HCT116 (cell line): ENCODE data around the gene FREY1. TPM values are rescaled to one million over a fixed set of nuclear protein-coding genes. Genes with fewer than 3 reads are reported as not detected.

Source experiments
- ATAC-seq: fragments of 200-7000 bp; cut with Tn5 transposase; 2 replicates; pipeline ENCODE4 v1.9.1; 2020; ENCODE audit warnings: mild to moderate bottlenecking, moderate library complexity
- BruUV-seq: library from RNA; stranded (reverse); fragments of 400-500 nt; replicated peaks from 2 replicates; lab custom pipeline; 2021; lab: Mats Ljungman, UMichigan
- CTCF ChIA-PET: fragments of 300-600 bp; sonication (Branson Sonifier 250); formaldehyde crosslinking; loops from one replicate; lab custom pipeline; 2021; ENCODE audit warnings: antibody characterized with exemption; lab: Charles Lee
- POLR2A ChIA-PET: fragments of 300-600, 350-600 bp; sonication (Branson Sonifier 250); formaldehyde crosslinking; loops from one replicate; lab custom pipeline; 2021; ENCODE audit warnings: antibody characterized with exemption; lab: Charles Lee
- RAD21 ChIA-PET, 2 experiments: fragments of 300-600 bp; sonication (Branson Sonifier 250); formaldehyde crosslinking; loops; one replicate each; lab custom pipeline; 2023; ENCODE audit warnings: low total read pairs in 2 of 2; ENCODE audit not compliant: uncharacterized antibody in 2 of 2, unreplicated experiment in 2 of 2, low non-redundant PET in 1 of 2; lab: Charles Lee
- DNase-seq: peaks from one replicate; pipeline ENCODE4 v3.0.0-alpha.2; 2010; ENCODE audit warnings: low read depth, low spot score
- H2AFZ ChIP-seq: fragments of 200-600 bp; shearing (Covaris generic), sonication (generic); 2 replicates; pipeline ENCODE4 v1.6.1; 2017; ENCODE audit warnings: low read depth, mixed run types, mixed read lengths, antibody characterized with exemption, low read length; ENCODE audit not compliant: poor library complexity, severe bottlenecking
- H3K27ac ChIP-seq: 2 replicates; pipeline ENCODE4 v1.5.1; 2012; ENCODE audit warnings: low read depth, low read length
- H3K27me3 ChIP-seq: fragments of 200-600 bp; sonication (generic); 2 replicates; pipeline ENCODE4 v1.6.1; 2016; ENCODE audit warnings: mixed run types, low read length, mixed read lengths; ENCODE audit not compliant: insufficient read depth
- H3K36me3 ChIP-seq, 2 experiments: fragments of 200-500 bp in 1 of 2; fragments of 200-600 bp in 1 of 2; sonication (Bioruptor generic) in 1 of 2; sonication (generic) in 1 of 2; 2 replicates each; pipeline versions ENCODE4 v1.5.1 to v1.6.1; 2014 to 2016; ENCODE audit warnings: low read length in 2 of 2, inconsistent platforms in 1 of 2, mixed read lengths in 1 of 2, mixed run types in 1 of 2; ENCODE audit not compliant: insufficient read depth in 2 of 2, control insufficient read depth in 1 of 2
- H3K4me1 ChIP-seq, 2 experiments: fragments of 200-600 bp in 1 of 2; sonication (generic) in 1 of 2; 2 replicates each; pipeline versions ENCODE4 v1.5.1 to v1.6.1; 2012 to 2017; ENCODE audit warnings: low read length in 2 of 2, inconsistent platforms in 1 of 2, mild to moderate bottlenecking in 1 of 2, mixed read lengths in 1 of 2, mixed run types in 1 of 2, moderate library complexity in 1 of 2; ENCODE audit not compliant: insufficient read depth in 2 of 2, control insufficient read depth in 1 of 2
- H3K4me2 ChIP-seq: fragments of 200-600 bp; sonication (generic); 2 replicates; pipeline ENCODE4 v1.6.1; 2017; ENCODE audit warnings: mixed run types, low read length, mixed read lengths
- H3K4me3 ChIP-seq, 2 experiments: fragments of 200-600 bp in 1 of 2; sonication (generic) in 1 of 2; replicated peaks in 1 of 2; 2 replicates each; pipeline ENCODE4 v1.5.1; 2011 to 2016; ENCODE audit warnings: low read length in 2 of 2, control low read depth in 1 of 2, low read depth in 1 of 2, mild to moderate bottlenecking in 1 of 2, mixed read lengths in 1 of 2, mixed run types in 1 of 2
- H3K79me2 ChIP-seq: fragments of 200-600 bp; sonication (generic); 2 replicates; pipeline ENCODE4 v1.6.1; 2017; ENCODE audit warnings: mild to moderate bottlenecking, mixed run types, low read length, moderate library complexity, mixed read lengths; ENCODE audit not compliant: insufficient read depth
- H3K9ac ChIP-seq: fragments of 200-600 bp; sonication (generic); 2 replicates; pipeline ENCODE4 v1.6.1; 2016; ENCODE audit warnings: low read length, mixed read lengths
- H3K9me2 ChIP-seq: fragments of 200-600 bp; sonication (generic), shearing (Covaris generic); 2 replicates; pipeline ENCODE4 v1.6.1; 2017; ENCODE audit warnings: mixed run types, mild to moderate bottlenecking, moderate library complexity; ENCODE audit not compliant: insufficient read depth
- H3K9me3 ChIP-seq, 2 experiments: fragments of 200-500 bp in 1 of 2; fragments of 200-600 bp in 1 of 2; sonication (Bioruptor generic) in 1 of 2; sonication (generic) in 1 of 2; 2 replicates each; pipeline ENCODE4 v1.6.1; 2014 to 2017; ENCODE audit warnings: low read length in 2 of 2, mixed read lengths in 2 of 2, inconsistent platforms in 1 of 2, low read depth in 1 of 2, mild to moderate bottlenecking in 1 of 2, mixed run types in 1 of 2, moderate library complexity in 1 of 2; ENCODE audit not compliant: control insufficient read depth in 1 of 2, insufficient read depth in 1 of 2
- H4K20me1 ChIP-seq: fragments of 200-600 bp; sonication (generic), shearing (Covaris generic); 2 replicates; pipeline ENCODE4 v1.6.1; 2017; ENCODE audit warnings: mixed run types, mild to moderate bottlenecking, moderate library complexity; ENCODE audit not compliant: insufficient read depth
- ATF3 ChIP-seq: IDR thresholded peaks from 2 replicates; pipeline ENCODE4 v1.6.1; 2012
- CEBPB ChIP-seq: IDR thresholded peaks from 2 replicates; pipeline ENCODE4 v1.6.1; 2012; ENCODE audit warnings: low read depth
- CTCF ChIP-seq, 3 experiments: fragments of 200-600 bp in 1 of 3; sonication (generic) in 1 of 3; IDR thresholded peaks in 2 of 3; conservative IDR thresholded peaks in 1 of 3; 2 replicates each; pipeline ENCODE4 v1.5.1; 2012 to 2017; ENCODE audit warnings: low read depth in 2 of 3, low read length in 2 of 3, antibody characterized with exemption in 1 of 3, borderline replicate concordance in 1 of 3, control low read depth in 1 of 3, mild to moderate bottlenecking in 1 of 3, mixed read lengths in 1 of 3, mixed run types in 1 of 3, moderate library complexity in 1 of 3; ENCODE audit not compliant: insufficient read depth in 1 of 3
- EGR1 ChIP-seq: IDR thresholded peaks from 2 replicates; pipeline ENCODE4 v1.6.1; 2012; ENCODE audit warnings: low read depth
- ELF1 ChIP-seq: IDR thresholded peaks from 2 replicates; pipeline ENCODE4 v1.6.1; 2012; ENCODE audit warnings: low read depth, borderline replicate concordance
- EZH2 ChIP-seq: fragments of 200-600 bp; sonication (generic); IDR thresholded peaks from 2 replicates; pipeline ENCODE4 v1.6.1; 2017; ENCODE audit warnings: antibody characterized with exemption, mixed run types
- FOSL1 ChIP-seq: IDR thresholded peaks from 2 replicates; pipeline ENCODE4 v1.6.1; 2012; ENCODE audit warnings: low read depth
- JUND ChIP-seq: IDR thresholded peaks from 2 replicates; pipeline ENCODE4 v1.6.1; 2012
- MAX ChIP-seq: IDR thresholded peaks from 2 replicates; pipeline ENCODE4 v1.6.1; 2012
- POLR2A ChIP-seq: IDR thresholded peaks from 2 replicates; pipeline ENCODE4 v1.7.0; 2011; ENCODE audit warnings: borderline replicate concordance; ENCODE audit not compliant: insufficient read depth, insufficient read length; ENCODE audit errors: extremely low read depth
- RAD21 ChIP-seq: IDR thresholded peaks from 2 replicates; pipeline ENCODE4 v1.6.1; 2012; ENCODE audit warnings: low read depth, mild to moderate bottlenecking
- REST ChIP-seq: IDR thresholded peaks from 2 replicates; pipeline ENCODE4 v1.6.1; 2012; ENCODE audit warnings: low read depth
- SP1 ChIP-seq: IDR thresholded peaks from 2 replicates; pipeline ENCODE4 v1.6.1; 2012; ENCODE audit warnings: low read depth
- SRF ChIP-seq: IDR thresholded peaks from 2 replicates; pipeline ENCODE4 v1.6.1; 2012; ENCODE audit warnings: low read depth
- TCF7L2 ChIP-seq: IDR thresholded peaks from 2 replicates; pipeline ENCODE4 v1.7.0; 2011; ENCODE audit warnings: borderline replicate concordance, inconsistent platforms; ENCODE audit not compliant: insufficient read depth, insufficient read length; ENCODE audit errors: extremely low read depth
- YY1 ChIP-seq: IDR thresholded peaks from 2 replicates; pipeline ENCODE4 v1.6.1; 2011; ENCODE audit warnings: low read length, low read depth, moderate library complexity, mild to moderate bottlenecking; ENCODE audit not compliant: insufficient replicate concordance; ENCODE audit errors: extremely low read depth
- ZBTB33 ChIP-seq: IDR thresholded peaks from 2 replicates; pipeline ENCODE4 v1.6.1; 2011; ENCODE audit warnings: mild to moderate bottlenecking, low read length, moderate library complexity; ENCODE audit not compliant: insufficient replicate concordance; ENCODE audit errors: extremely low read depth
- ZFX ChIP-seq: fragments of 450-650 bp; IDR thresholded peaks from 2 replicates; pipeline ENCODE4 v1.6.1; 2017
- ZNF274 ChIP-seq: fragments of 200-500 bp; sonication (Bioruptor generic); IDR thresholded peaks from 2 replicates; pipeline ENCODE4 v1.6.1; 2014; ENCODE audit warnings: mild to moderate bottlenecking, low read depth, low read length, inconsistent platforms
- intact Hi-C: fragments of 100-400 bp; cut with micrococcal nuclease; formaldehyde crosslinking; loops from 2 replicates; pipeline ENCODE4 v1.10.0; 2022
- total RNA-seq: library from RNA; stranded (reverse); gene quantifications from one replicate; pipeline ENCODE4 v1.2.1, GENCODE V29; 2021; ENCODE audit not compliant: unreplicated experiment

FREY1 gene
- total RNA-seq, 1 experiment from 2014 or later, result 0.96 TPM

- H3K27ac ChIP-seq, result no peak overlapping the region
- no TSS peak for BruUV-seq
- TF ChIP-seq FOSL1 (no peak), ATF3 (no peak), MAX (no peak), SP1 (no peak), JUND (no peak), EGR1 (no peak), RAD21 (no peak), TCF7L2 (no peak), SRF (no peak), REST (no peak), EZH2 (no peak), YY1 (no peak), CEBPB (no peak), CTCF (IDR thresholded peaks at IDR 0.05 in 2 of 3, conservative IDR thresholded peaks at IDR 0.05 in 1 of 3; ENCODE audit: borderline replicate concordance in 1 of 3, insufficient read depth in 1 of 3, low read depth in 2 of 3, low read length in 2 of 3) (no peak), POLR2A (no peak), ZFX (no peak), ZBTB33 (no peak), ELF1 (no peak), ZNF274 (no peak)
- H3K4me2 ChIP-seq, result no peak overlapping the region
- H3K4me3 ChIP-seq, result no peak overlapping the region
- RAD21 ChIA-PET, result no interaction called here
- H3K36me3 ChIP-seq, result peaks cover 8 to 13% of the 10 kb centered on the region in 2 experiments; a peak in 3 of 4 replicates
- H3K9me3 ChIP-seq, result no peaks in the 10 kb centered on the region
- H2AFZ ChIP-seq, result no peak overlapping the region
- H3K4me1 ChIP-seq, result peaks cover 0 to 8% of the 10 kb centered on the region in 2 experiments; a peak in 3 of 4 replicates
- intact Hi-C loops, result no loop called here
- H3K79me2 ChIP-seq, result no peaks in the 10 kb centered on the region
- H3K9ac ChIP-seq, result no peak overlapping the region
- no peak for ATAC-seq
- DNase-seq, result no peak
- no peaks in the 10 kb centered on the region for H3K9me2 ChIP-seq
- no peaks in the 10 kb centered on the region for H3K27me3 ChIP-seq
- POLR2A ChIA-PET, result no interaction called here
- CTCF ChIA-PET, result no interaction called here
- H4K20me1 ChIP-seq, result no peaks in the 10 kb centered on the region
Observed at GRCh38 chr11:45931739-45932138, 24.7 kb upstream of the FREY1 start.
